HG02970 (cell line): ENCODE data around the gene PITPNC1.
"Not testable (repeated sequence)": the region's sequence is repeated elsewhere in the genome, so short reads cannot be mapped to it uniquely, and the experiment has no call there.

ENCODE experiments used
- ATAC-seq: cut with Tn5 transposase; IDR thresholded peaks from one replicate; pipeline ENCODE4 v1.9.1; 2021; ENCODE audit warnings: mild to moderate bottlenecking, moderate library complexity, moderate number of reproducible peaks; ENCODE audit not compliant: unreplicated experiment, low FRiP score

The PITPNC1 gene

DNA sequence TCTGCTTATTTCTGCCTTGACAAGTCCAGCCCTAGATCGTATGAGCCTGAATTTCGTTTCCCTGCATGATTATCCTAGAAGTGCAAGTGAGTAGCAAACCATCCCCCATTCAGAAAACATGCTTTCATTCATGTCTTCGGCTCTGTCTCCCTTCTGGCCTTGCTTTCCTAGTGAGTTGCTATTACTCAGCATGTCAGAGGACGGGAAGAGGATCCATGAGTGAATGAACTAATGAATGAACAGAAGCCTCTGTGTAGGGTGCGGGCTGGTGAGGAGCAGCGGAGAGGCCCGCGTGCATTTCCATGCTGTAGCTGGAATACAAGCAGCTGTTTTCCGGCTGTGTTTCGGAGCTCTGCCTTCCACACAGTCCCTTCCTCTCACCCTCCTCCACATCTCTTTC lies 184.9 kb downstream of the PITPNC1 start:
- ATAC-seq = no peak

DNA sequence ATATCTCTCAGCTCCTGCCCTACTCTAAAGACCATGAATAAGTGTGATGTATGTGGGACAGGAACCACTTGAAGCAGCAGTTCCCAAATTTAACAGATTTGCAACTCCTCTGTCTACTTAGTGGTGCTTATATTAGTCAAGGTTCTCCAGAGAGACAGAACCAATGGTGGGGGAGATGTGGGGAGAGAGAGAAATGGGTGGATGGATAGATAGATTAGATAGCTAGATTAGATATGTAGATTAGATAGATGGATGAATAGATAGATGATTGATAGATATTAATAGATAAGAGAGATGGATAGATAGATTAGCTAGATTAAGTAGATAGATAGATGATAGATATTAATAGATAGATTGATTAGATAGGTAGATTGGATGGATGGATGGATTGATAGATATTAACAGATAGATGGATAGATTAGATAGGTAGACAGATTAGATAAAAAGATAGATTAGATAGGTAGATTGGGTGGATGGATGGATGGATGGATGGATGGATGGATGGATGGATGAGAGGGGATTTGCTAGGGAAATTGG lies 186.7 kb downstream of the PITPNC1 start:
- no peak for ATAC-seq

- no peak for ATAC-seq
Measured at GRCh38 chr17:67565068-67565467, 188.0 kb downstream of the PITPNC1 start.

DNA sequence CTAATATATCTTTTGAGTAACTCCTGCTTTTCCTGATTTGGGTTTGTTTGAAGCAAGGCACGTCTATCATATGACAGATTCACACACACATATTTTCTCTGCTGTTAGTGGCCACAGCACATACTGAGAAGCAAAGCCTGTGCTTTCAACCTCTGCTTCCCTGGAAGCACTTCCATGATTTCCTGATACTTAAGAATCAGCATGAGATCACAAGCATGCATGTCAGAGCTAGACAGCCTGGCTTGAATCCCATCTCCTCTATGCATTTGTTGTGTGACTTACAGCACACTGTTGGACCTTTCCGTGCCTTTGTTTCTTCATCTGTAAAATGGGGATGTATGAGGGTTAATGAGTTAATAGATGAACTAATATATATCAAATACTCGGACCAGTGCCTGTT lies 189.6 kb downstream of the PITPNC1 start:
- no peak for ATAC-seq

- ATAC-seq = no peak
Measured at GRCh38 chr17:67569015-67569451, 192.0 kb downstream of the PITPNC1 start.

- ATAC-seq = no peak
Measured at GRCh38 chr17:67569873-67570272, 192.8 kb downstream of the PITPNC1 start.

DNA sequence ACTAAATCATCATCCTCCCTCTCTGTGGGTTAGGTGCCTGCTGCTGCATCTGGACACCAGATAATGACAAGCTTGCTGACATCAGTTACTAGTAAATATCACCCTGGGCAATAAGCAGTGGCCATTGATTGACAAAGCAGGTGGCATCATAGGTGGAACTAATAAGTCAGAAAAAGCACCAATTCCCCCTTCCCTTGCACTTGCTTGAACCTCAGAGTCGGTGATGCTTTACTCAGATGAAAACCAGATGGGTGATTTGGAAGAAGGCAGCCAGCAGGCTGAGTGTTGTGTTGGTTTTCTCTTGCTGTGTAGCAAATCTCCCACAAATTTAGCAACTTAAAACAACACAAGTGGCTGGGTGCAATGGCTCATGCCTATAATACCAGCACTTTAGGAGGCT lies 193.7 kb downstream of the PITPNC1 start:
- no peak for ATAC-seq

- no peak for ATAC-seq
Measured at GRCh38 chr17:67571478-67571877, 194.4 kb downstream of the PITPNC1 start.

DNA sequence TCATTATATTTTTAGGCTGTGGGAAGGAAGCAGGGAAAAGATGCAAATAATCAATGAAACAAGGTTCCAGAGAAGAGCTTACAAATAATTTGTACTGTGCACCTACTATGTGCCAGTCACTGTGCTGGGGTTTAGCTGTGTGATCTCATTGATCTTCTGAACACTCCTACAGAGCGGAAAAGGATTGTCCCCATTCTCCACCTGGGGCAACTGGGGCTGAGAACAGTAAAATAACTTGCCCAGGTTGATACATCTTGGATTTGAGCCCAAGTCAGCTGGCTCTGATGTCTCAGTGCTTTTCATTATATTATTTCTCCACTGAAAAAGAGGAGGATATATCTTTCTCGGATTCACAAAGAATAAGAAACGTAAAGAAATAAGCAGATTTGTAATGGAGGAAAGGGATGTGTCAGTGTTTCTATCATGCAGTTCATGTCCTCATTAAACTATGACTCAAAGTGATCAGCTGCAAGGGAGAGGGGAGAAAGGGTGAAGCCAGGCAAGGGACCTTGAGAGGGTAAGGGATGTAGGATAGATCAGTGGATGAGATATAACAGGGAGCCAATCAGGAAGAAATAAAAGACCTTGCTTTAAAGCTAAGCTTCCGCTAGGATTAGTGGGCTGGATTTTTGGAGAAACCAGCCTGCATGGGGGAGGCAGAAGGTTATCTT lies 197.0 kb downstream of the PITPNC1 start:
- ATAC-seq = no peak

DNA sequence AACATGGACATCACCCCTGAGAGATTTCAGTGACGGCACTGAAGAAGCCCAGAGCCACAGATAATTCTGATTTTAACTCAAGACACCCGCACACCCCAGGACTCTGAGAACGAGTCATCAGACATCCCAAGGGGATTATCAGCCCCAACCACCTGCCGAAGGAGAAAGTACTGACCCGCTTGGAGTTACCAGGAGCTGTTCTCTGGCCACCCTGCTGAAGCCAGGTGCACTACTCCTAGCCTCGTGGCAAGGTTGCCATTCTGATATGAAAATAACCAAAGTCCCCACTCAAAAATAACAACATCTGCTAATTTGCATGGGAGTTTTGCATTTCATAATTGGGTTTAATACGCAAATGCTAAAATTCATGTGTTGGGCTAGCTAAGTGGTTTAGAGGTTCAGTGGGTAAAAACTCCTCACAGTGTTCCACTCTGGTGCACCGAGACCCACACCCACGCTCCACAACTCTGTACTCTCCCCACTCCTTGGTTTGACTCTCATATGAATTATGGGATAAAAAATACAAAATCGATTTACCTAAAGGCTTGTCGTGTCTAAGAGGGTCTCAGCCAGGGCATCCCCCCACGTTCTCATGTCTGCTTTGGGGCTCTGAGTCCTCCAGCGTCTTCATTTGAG lies 197.7 kb downstream of the PITPNC1 start:
- ATAC-seq = peak; percentile 37

DNA sequence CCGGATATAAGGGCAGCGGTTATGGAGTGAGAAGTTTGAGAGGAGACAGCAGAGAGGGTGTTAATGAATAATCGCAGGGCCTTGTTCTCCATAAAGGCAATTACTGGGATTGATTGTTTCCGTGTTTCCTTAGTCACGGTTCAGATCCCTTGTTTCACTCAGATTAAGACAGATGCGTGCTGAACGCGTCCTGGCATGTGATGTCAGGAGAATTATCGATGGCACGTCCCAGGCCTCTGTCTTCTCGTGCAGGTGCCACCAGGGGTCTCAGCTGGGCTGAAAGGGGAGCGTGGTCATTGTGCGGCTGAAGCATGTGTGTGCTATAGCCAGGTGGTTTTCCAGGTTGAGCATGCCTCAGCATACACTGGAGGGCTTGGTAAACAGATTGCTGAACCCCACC lies 198.2 kb downstream of the PITPNC1 start:
- peak; percentile 27 for ATAC-seq

GRCh38 chr17:67576471-67577115 lies 199.5 kb downstream of the PITPNC1 start:
- no peak for ATAC-seq

DNA sequence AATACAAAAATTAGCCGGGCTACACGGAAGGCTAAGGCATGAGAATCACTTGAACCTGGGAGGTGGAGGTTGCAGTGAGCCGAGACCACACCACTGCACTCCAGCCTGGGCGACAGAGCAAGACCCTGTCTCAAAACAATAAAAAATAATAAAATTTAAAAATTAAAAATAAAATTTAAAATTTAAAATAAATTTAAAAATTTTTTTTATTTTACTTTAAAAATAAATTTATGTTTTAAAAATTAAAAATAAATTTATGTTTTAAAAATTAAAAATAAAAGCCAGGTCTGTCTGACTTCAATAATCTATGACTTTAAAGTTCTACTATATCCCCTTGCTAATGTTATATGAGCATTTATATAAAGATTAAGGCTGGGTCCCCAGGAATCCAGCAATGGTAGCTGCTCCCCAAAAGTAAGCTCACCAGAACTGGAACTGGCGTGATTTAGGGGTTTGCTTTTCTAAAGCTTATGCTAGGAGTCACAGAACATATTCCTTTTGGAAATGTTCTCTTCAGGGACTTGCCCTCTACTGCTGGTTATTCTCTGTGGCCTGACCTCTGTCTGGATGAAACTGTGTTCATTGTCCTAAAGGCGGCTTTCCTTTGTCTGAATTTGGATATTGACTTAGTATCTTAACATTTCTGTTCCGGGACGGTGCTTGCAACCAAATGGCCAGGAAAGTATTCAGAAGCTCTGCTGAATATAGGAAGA lies 200.5 kb downstream of the PITPNC1 start:
- ATAC-seq = no peak

DNA sequence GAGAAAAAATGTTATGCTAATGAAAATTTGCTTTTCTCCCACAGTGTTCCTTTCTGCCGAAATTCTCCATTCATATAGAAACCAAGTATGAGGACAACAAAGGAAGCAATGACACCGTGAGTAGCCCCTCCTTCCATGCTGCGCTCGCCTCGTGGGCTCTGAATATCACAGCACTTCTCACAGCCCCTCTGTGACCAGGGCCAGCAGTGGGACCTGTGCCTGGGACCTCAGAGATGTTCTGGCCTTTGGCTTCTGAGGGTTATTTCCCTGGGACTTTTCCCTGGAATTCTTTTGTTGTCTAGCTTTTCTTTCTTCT lies 201.0 kb downstream of the PITPNC1 start:
- ATAC-seq = no peak

- not testable (repeated sequence) for ATAC-seq
Measured at GRCh38 chr17:67578679-67579405, 201.8 kb downstream of the PITPNC1 start.

DNA sequence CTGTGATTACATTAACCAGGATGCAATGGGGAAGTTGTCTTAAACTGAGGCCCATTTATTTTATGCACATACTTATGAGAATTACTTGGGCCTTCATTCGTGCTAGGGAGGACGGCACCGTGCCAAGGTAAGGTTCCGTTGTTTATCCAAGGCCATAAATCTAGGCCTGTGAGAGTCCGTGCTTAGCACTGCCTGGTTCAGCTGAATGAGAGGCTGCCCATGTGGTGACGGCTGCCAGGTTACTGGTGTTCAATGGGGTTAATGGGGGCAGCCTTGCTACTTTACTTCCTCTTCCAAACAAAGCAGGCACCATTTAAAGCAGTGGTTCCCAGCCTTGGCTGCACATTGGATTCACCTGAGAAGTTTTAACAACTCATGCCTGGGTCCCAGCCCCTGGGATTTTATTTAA lies 205.6 kb downstream of the PITPNC1 start:
- ATAC-seq = no peak

GRCh38 chr17:67585077-67585602 lies 208.1 kb downstream of the PITPNC1 start:
- no peak for ATAC-seq

DNA sequence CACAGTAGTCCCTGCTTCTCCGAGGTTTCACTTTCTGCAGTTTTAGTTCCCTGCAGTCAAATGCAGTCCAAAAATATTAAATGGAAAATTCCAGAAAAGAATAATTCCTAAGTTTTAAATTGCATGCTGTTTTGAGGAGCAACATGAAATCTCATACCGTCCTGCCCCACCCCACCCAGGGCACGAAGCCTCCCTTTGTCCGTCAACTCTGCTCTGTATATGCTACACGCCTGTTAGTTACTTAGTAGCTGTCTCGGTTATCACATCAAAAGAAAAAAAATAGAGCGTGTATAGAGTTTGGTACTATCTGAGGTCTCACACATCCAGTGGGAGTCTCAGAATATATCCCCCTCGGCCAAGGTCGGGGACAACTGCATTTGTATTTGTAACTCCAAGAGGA lies 211.2 kb downstream of the PITPNC1 start:
- ATAC-seq = no peak

GRCh38 chr17:67594115-67594880 lies 217.2 kb downstream of the PITPNC1 start:
- ATAC-seq = no peak
